Fibroblast of peridontal ligament (primary cell): ENCODE measurements around the gene SPATA24.
"Not testable (repeated sequence)": the region's sequence is repeated elsewhere in the genome, so short reads cannot be mapped to it uniquely, and the experiment has no call there.

Source experiments
- DNase-seq: peaks from one replicate; pipeline ENCODE4 v3.0.0-alpha.2; 2010; ENCODE audit errors: extremely low read depth

The SPATA24 gene

DNA sequence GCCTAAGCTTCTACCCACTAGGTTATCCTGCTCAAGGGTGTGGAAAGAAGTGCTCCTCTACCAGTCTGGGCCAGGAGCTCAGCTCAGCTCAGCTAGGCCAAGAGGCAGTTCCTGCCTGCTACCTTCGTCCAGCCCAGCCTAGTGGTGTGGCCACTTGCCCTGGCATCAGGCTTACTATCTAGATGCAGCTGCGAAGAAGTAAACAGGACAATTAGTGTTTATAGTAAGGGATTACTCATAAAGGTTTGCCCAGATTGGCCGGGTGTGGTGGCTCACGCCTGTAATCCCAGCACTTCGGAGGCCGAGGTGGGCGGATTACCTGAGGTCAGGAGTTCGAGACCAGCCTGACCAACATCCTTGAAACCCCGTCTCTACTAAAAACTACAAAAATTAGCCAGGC lies 12.8 kb upstream of the SPATA24 start:
- no peak for DNase-seq

DNA sequence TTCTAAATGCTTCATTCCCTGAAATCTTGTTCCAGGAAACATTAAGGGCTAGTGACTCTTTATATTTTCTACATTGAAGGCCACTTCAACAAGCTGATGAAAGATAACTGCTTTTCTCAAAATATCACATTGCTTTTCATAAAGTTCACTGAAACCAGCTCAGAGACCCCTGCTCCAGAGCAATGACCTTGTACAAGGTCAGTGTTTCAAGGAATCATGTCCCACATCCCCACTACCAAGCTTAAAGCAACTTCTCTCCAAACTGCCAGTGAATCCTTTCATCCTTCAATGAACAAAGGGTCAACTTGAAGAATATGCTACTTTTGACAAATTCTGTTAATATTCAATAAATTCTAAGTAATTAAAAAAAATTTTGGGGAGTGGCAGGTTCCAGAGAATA lies 12.0 kb upstream of the SPATA24 start:
- no peak for DNase-seq

- no peak for DNase-seq
Measured at GRCh38 chr5:139415221-139415861, 11.5 kb upstream of the SPATA24 start.

DNA sequence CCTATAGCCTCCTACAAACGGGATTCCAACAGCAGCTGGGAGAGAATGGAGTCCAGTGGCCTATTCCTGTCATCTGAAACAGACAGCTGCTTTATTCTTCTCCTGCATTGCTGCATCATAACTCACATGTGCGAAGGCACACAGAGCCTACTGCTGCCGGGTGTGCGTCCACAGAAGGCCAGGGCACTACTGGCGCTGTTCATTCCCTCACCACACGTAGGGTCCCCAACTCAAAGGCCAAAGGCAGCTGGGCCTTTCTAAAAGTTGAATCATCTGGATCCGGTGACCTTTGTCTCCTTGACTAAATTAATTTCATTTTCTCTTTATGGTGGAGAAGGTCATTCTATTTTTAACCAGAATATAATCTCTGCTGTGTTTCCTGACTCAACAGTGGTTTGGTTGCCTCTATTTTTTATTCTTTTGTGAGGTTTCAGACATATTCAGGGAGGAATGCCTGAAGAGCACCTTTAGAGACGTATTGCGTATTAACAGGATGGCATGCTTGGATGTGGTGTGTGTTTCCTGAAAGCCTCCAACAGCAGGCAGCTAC lies 10.8 kb upstream of the SPATA24 start:
- no peak for DNase-seq

- DNase-seq, result no peak
Measured at GRCh38 chr5:139413963-139414362, 10.1 kb upstream of the SPATA24 start.

DNA sequence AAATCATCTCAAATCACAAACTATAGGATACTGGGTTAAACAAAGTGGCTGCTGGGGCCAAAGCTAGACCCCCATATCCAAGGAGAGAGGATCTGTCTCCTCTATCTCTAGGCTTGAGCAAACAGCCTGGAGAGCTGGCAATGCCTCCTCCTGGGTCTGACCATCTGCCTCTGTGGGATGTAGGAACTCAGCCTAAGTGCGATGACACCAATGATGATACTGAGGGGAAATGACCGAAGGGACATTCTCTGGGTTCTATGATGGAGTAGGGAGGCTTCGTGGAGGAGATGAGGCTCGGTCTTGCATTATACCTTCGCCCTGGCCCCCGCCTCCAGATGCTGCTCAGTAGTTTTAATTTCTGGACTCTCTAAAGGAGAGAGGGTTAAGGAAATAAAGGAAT lies 9.3 kb upstream of the SPATA24 start:
- DNase-seq, result no peak

GRCh38 chr5:139410993-139411828 lies 7.3 kb upstream of the SPATA24 start:
- no peak for DNase-seq

- DNase-seq, result no peak
Measured at GRCh38 chr5:139410121-139410992, 6.5 kb upstream of the SPATA24 start.

GRCh38 chr5:139409116-139409515 lies 5.2 kb upstream of the SPATA24 start:
- not testable (repeated sequence) for DNase-seq

DNA sequence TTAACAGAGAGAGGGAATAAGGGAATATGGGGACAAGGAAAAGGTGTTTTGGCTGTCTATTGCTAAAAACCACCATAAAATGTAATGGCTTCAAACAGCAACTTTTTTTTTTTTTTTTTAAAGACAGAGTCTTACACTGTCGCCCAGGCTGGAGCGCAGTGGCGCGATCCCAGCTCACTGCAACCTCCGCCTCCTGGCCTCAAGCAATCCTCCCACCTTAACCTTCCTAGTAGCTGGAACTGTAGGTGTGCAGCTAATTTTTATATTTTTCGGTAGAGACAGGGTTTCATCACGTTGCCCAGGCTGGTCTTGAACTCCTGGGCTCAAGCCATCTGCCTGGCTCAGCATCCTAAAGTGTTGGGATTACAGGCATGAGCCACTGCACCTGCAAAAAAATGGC lies 4.3 kb upstream of the SPATA24 start:
- DNase-seq, result no peak

DNA sequence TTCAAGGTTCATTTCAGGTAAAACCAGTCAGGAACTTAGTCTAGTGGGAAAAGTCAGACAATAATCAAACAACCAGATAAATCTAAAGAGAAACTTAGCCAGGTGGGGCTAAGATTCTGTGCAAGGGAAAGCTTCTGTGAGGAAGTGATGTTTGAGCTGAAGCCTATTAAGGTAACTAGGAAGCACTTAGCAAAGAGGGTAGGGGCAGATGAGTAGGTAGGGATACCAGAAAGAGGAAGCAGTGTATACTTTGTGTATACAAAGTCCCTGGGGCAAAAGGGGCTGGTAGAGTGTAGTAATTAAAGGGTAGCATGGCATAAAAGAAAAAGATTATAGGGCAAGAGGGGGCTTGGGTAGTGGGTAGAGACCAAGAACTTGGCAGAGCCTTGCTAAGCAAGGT lies 3.6 kb upstream of the SPATA24 start:
- no peak for DNase-seq

GRCh38 chr5:139406963-139407362 lies 3.1 kb upstream of the SPATA24 start:
- DNase-seq, result no peak

DNA sequence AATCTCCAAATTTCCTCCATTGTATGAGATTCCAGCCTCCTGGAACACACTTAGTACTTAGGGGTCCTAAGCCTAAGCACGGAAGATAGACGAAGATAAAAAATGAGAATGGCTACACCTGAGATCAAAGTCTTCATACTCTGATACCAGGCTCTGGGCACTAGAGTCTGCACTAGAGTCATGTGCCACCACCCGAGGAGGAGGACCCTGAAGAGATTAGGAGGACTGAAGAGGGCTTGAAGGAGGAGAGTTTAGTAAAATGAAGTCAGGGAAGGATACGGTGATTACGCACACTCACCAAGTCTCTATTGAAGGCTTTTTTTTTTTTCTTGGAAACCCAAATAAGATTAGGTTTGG lies 573 bp upstream of the SPATA24 start:
- DNase-seq, result no peak

GRCh38 chr5:139403418-139403786 lies 487 bp downstream of the SPATA24 start:
- DNase-seq, result no peak

GRCh38 chr5:139402561-139403158 lies 1.2 kb downstream of the SPATA24 start:
- no peak for DNase-seq

DNA sequence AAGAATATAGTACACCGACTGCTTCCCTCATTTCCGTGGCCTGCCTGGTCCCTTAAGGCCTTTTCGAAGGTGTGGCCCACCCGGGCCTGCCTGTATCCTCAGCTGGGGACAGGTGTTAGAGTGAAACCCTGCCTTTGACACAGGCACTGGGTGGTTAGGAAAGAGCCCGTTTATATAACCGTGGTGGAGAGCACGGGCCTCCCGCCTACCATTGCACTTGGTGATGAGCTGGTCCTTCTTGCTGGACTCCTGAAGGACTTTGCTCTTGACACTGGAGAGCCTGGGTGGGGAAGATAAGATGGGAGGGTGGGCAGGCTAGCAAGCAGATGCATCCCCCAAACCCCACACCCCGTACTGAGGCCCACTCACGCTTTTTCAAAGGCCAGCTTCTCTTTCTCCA lies 2.3 kb downstream of the SPATA24 start:
- no peak for DNase-seq

DNA sequence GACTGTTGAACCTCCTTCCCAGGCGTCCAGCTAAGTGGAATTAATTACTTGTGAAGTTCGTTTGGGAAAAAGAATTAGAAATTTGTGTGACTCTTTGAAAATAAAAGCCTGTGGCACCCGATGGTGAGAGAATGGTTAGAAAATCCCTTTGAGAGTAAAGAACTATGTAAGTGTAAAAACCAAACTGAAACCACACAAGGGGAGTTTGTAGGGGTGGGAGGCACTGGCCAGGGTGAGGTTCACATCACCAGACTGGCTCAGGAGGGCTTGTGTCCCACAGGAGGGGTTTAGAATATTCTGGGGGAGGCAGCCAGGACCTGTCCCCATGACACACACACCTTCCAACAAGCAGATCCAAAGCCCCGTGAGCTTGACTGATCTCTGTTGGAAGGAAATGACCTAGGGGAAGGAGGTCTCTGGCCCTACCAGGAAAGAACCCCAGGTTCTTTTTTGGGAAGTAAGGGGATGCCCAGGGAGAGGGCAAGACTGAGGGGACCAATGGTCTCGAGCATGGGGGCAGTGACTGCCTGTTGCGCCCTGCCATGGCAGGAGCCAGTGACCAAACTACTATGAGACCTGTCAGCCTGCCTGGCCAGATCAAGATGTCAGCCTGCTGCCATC lies 4.3 kb downstream of the SPATA24 start:
- DNase-seq, result no peak

DNA sequence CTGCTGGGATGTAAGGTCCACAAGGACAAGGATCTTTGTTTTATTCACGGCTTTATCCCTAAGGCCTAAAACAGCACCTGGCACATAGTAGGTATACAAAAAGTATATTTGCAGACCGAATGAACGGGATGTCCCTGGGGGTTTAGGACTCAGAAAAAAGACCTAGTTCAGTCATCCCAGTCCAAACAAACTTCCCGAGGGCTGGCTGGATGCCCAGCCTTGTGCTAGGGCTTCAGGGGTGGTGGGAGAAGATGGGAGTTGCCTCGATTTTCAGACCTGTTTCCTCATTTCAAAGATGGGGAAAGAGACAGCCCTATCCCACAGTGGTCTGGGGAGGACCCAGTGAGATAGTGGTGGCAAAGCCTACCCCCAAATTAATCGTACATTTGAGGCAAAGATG lies 6.0 kb downstream of the SPATA24 start:
- peak; percentile 34 for DNase-seq

GRCh38 chr5:139396691-139397090 lies 7.2 kb downstream of the SPATA24 start:
- no peak for DNase-seq

DNA sequence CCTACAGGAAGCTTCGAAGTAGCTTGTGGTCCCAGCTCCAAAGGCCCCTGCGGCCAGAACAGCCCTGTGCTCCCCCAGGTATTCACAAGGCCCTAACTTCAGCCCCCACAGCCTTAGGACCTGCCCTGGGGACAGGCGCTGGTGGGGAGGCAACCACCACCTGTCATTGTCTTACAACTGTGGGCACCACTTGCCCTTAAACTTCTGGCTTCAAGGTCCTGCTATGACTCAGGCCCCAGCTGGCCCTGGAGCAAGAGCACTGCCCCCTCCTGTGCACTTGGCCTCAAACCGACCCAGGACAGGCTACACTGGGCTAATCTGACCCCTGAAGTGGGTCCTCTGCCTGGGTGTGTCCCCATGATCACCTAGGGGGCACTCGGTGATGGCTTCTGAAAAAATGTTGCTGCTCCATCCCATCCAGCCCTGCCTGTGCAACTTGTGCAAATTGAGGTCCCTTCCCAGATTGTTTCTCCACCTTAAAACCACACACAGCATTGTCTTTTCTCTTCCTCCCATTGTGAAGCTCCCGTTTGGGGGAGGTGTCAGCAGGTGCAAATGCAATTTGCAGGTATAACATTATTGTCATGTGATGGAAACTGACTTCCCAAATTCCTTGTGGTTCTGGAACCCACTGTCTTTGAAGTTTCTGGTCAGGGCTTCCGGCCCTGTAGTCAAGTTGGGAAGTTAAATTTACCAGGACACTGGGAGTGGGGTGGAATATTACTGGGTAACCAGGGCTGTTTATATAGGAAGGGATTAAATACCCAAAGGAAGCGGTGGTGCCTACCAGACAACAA lies 7.8 kb downstream of the SPATA24 start:
- DNase-seq, result no peak
